Stomach (tissue), 9 donors: ENCODE data around the gene TCF7L1. TPM values are rescaled to one million over a fixed set of nuclear protein-coding genes. Genes with fewer than 3 reads are reported as not detected.

Experiments used
- DNase-seq, 2 donors: peaks; one replicate each; pipeline versions ENCODE4 v3.0.0 to v3.0.0-alpha.2; 2013 to 2019
- H3K27ac ChIP-seq, 5 donors: fragments of 200-600 bp in 4 of 5; sonication (generic) in 4 of 5; one replicate each; pipeline ENCODE4 v1.5.1; 2013 to 2019; ENCODE audit warnings: mild to moderate bottlenecking in 1 of 5, moderate library complexity in 1 of 5
- H3K27me3 ChIP-seq, 3 donors: fragments of 200-600 bp; sonication (generic); one replicate each; pipeline ENCODE4 v1.5.1; 2017 to 2019; ENCODE audit warnings: mixed run types in 1 of 3
- H3K36me3 ChIP-seq, 4 donors: fragments of 200-600 bp; sonication (generic); 1 replicate in 3 of 4; 2 replicates in 1 of 4; pipeline ENCODE4 v1.5.1; 2016 to 2019
- H3K4me1 ChIP-seq, 4 donors: fragments of 200-600 bp; sonication (generic); one replicate each; pipeline ENCODE4 v1.5.1; 2016 to 2019
- H3K4me3 ChIP-seq, 4 donors: fragments of 200-600 bp; sonication (generic) in 3 of 4; one replicate each; pipeline ENCODE4 v1.5.1; 2016 to 2019; ENCODE audit warnings: mild to moderate bottlenecking in 1 of 4
- H3K9me3 ChIP-seq, 4 donors: fragments of 200-600 bp; sonication (generic); one replicate each; pipeline ENCODE4 v1.5.1; 2016 to 2019
- CTCF ChIP-seq, 7 experiments: fragments of 450-650 bp in 4 of 7; fragments of 200-600 bp in 3 of 7; sonication (generic) in 3 of 7; IDR thresholded peaks; one replicate each; pipeline ENCODE4 v1.5.1; 2016 to 2019; ENCODE audit warnings: antibody characterized with exemption in 7 of 7, control low read depth in 2 of 7, mild to moderate bottlenecking in 1 of 7
- EP300 ChIP-seq: sonication (generic); formaldehyde crosslinking; IDR thresholded peaks from one replicate; pipeline ENCODE4 v1.6.1; 2017; ENCODE audit warnings: antibody characterized with exemption
- POLR2A ChIP-seq, 4 donors: fragments of 450-650 bp; IDR thresholded peaks; one replicate each; pipeline ENCODE4 v1.6.1; 2016; ENCODE audit warnings: antibody characterized with exemption in 4 of 4, control low read depth in 2 of 4, mild to moderate bottlenecking in 1 of 4, moderate library complexity in 1 of 4
- POLR2AphosphoS5 ChIP-seq, 3 donors: sonication (generic); formaldehyde crosslinking; IDR thresholded peaks; one replicate each; pipeline ENCODE4 v1.6.1; 2016; ENCODE audit warnings: antibody characterized with exemption in 3 of 3
- WGBS, 5 donors: extraction: QIAGEN DNeasy Blood & Tissue Kit in 3 of 5; methylation state at CpG; one replicate each; pipeline versions ENCODE4 v1.1.5 to v1.1.7; 2013 to 2018; 5-methylcytosine and 5-hydroxymethylcytosine counted together
- intact Hi-C: fragments of 100-400 bp; cut with DNase I; formaldehyde crosslinking; loops from one replicate; pipeline ENCODE4 v1.15.1; 2023; ENCODE audit warnings: low total_unique reads
- polyA plus RNA-seq, 3 donors: library from polyadenylated mRNA; stranded (reverse); fragments of 200-250 nt; gene quantifications; one replicate each; pipeline ENCODE4 v1.2.3, GENCODE V29; 2013
- total RNA-seq, 5 donors: library from RNA; depleted of rRNA; stranded (reverse); fragments of >200 nt; gene quantifications; one replicate each; pipeline versions ENCODE4 v1.1.0 to v1.2.3, GENCODE V29; 2014 to 2016
- donor health status: healthy with polysubstance abuse.
- donor health status: Bipolar disorder and iron deficiency.
- donor health status: healthy.

TCF7L1 gene
- total and polyA plus RNA-seq, 8 donors: 0.45 to 8.3 (median 4.9) TPM; not detected in 1

- Histone ChIP-seq H3K9me3 (no peaks in the 10 kb centered on the region), H3K27ac (peak overlapping the region in 3 of 5 donors; percentile 44 to 69 (median 61)), H3K4me1 (peaks cover 9 to 38% (median 27%) of the 10 kb centered on the region in 4 donors), H3K36me3 (no peaks in the 10 kb centered on the region), H3K27me3 (no peaks in the 10 kb centered on the region), H3K4me3 (no peak overlapping the region)
- peak in 1 of 2 donors; percentile 65 for DNase-seq
- TF ChIP-seq CTCF (IDR thresholded peaks at IDR 0.05) (no peak), EP300 (no peak), POLR2A (IDR thresholded peaks at IDR 0.05) (no peak), POLR2AphosphoS5 (IDR thresholded peaks at IDR 0.05) (no peak)
- 14 to 27% (median 23%) methylated on average over 6 of the region's 6 CpGs for WGBS, 5 donors
- intact Hi-C loops: no loop called here
Measured at GRCh38 chr2:85269959-85270358, 136.8 kb downstream of the TCF7L1 start.

GRCh38 chr2:85272357-85272756 lies 139.2 kb downstream of the TCF7L1 start:
- Histone ChIP-seq H3K27me3 (no peaks in the 10 kb centered on the region), H3K4me1 (peaks cover 14 to 34% (median 26%) of the 10 kb centered on the region in 4 donors), H3K27ac (no peak overlapping the region), H3K9me3 (no peaks in the 10 kb centered on the region), H3K4me3 (no peak overlapping the region), H3K36me3 (no peaks in the 10 kb centered on the region)
- intact Hi-C loops: no loop called here
- WGBS, 5 donors: 77 to 90% (median 87%) methylated on average over 6 of the region's 6 CpGs
- TF ChIP-seq CTCF (IDR thresholded peaks at IDR 0.05) (no peak), EP300 (no peak), POLR2A (IDR thresholded peaks at IDR 0.05) (no peak), POLR2AphosphoS5 (IDR thresholded peaks at IDR 0.05) (no peak)
- no peak for DNase-seq

GRCh38 chr2:85273738-85274731 lies 140.8 kb downstream of the TCF7L1 start:
- no peak overlapping the region for H3K4me3 ChIP-seq
- H3K27me3 ChIP-seq: no peaks in the 10 kb centered on the region
- intact Hi-C loops: no loop called here
- 56 to 74% (median 70%) methylated on average over 16 to 21 of the region's 21 CpGs for WGBS, 5 donors
- H3K27ac ChIP-seq: peak overlapping the region in 1 of 5 donors; percentile 14
- peak in 1 of 2 donors; percentile 65 for DNase-seq
- H3K4me1 ChIP-seq: peaks cover 27 to 50% (median 42%) of the 10 kb centered on the region in 4 donors
- TF ChIP-seq POLR2AphosphoS5 (IDR thresholded peaks at IDR 0.05) (peak in 2 of 3 donors; percentile 24 to 32), CTCF (IDR thresholded peaks at IDR 0.05) (no peak), EP300 (no peak), POLR2A (IDR thresholded peaks at IDR 0.05) (no peak)
- H3K9me3 ChIP-seq: no peaks in the 10 kb centered on the region
- H3K36me3 ChIP-seq: no peaks in the 10 kb centered on the region

- WGBS, 5 donors: 68 to 88% (median 74%) methylated on average over 9 of the region's 9 CpGs
- Histone ChIP-seq H3K27me3 (no peaks in the 10 kb centered on the region), H3K4me1 (peaks cover 19 to 39% (median 30%) of the 10 kb centered on the region in 4 donors), H3K36me3 (no peaks in the 10 kb centered on the region), H3K27ac (peak overlapping the region; percentile 37 to 76 (median 68)), H3K9me3 (no peaks in the 10 kb centered on the region), H3K4me3 (peak overlapping the region; percentile 1 to 14 (median 2))
- no peak for DNase-seq
- intact Hi-C loops: no loop called here
- TF ChIP-seq POLR2A (IDR thresholded peaks at IDR 0.05) (no peak), EP300 (no peak), POLR2AphosphoS5 (IDR thresholded peaks at IDR 0.05) (no peak), CTCF (IDR thresholded peaks at IDR 0.05) (no peak)
Measured at GRCh38 chr2:85275984-85276540, 142.9 kb downstream of the TCF7L1 start.
